ENCODE data around the gene CLDN16.

The CLDN16 gene

DNA sequence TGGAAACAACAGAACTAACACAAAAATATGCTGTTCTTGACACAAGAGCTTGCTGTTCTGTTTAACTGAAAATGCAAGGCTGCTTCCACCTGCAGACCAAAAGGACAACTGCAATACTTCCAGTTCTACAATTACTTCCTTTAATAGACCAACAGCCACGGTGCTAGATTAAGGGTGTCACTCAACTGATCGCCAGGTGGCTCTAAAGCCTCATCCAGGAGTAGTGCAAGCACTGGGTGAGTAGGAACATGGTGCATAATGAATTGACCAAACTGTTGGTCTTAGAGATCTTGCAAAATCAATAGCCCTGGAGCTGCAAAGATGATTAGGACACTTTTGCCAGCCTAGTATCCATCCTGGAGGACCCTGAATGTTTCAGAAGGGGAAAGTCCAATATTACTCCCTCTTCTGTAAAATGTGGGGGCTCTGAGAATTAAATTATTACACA lies 3.6 kb upstream of the CLDN16 start:
- Histone ChIP-seq H3K4me3 (ENCODE audit: low read length) (no peak overlapping the region), H3K4me1 (ENCODE audit: control insufficient read depth, insufficient read depth, low read length) (no peaks in the 10 kb centered on the region), H3K27me3 (ENCODE audit: control insufficient read depth, insufficient read depth, low read length) (no peaks in the 10 kb centered on the region), H3K9ac (ENCODE audit: low read length) (no peak overlapping the region), H3K36me3 (ENCODE audit: control insufficient read depth, insufficient read depth, low read length) (no peaks in the 10 kb centered on the region), H3K27ac (ENCODE audit: low read depth, low read length) (no peak overlapping the region)

DNA sequence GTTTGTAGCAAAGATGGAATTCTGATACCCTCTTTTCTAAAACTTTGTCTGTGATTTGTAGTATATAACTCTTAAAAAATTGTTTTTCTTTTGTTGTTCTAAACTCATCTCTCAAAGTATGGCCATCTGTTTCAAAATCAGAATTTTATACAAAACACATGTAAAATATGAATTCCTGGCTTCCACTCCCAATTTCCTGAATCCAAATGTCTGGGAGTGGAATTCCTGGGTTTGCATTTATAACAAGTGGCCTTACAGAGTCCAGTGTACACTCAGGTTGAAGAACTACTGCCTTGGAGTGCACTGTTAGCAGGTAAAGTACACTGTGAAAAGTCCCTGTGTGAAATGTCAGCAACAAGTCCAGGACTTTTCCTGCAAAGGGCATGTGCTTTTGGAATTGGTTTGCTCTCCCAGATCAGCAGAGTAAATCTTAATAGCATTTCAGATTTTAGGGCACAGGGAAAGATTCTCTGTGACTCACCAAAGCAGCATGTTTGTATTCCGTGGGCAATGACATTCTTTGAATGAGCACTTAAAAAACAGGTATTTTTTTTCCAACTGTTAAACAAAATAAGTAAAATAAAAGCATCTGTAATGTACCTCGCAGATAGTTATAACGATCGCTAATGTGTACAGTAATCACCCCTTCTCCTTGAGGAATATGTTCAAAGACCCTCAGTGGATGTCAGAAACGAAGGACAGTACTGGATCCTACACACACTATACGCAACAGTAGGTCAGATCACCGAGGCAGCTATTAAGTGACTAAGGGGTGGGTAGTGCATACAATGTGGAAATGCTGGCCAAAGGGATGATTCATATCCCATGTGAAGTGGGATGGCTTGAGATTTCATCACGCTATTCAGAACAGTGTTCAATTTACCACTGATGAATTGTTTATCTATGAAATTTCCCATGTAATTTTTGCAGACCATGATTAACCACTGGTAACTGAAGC lies 2.0 kb upstream of the CLDN16 start:
- no peaks in the 10 kb centered on the region for H3K36me3 ChIP-seq (ENCODE audit: control insufficient read depth, insufficient read depth, low read length)
- no peaks in the 10 kb centered on the region for H3K27me3 ChIP-seq (ENCODE audit: control insufficient read depth, insufficient read depth, low read length)
- H3K4me3 ChIP-seq (ENCODE audit: low read length) = no peak overlapping the region
- H3K27ac ChIP-seq (ENCODE audit: low read depth, low read length) = no peak overlapping the region
- no peak overlapping the region for H3K9ac ChIP-seq (ENCODE audit: low read length)
- no peaks in the 10 kb centered on the region for H3K4me1 ChIP-seq (ENCODE audit: control insufficient read depth, insufficient read depth, low read length)

DNA sequence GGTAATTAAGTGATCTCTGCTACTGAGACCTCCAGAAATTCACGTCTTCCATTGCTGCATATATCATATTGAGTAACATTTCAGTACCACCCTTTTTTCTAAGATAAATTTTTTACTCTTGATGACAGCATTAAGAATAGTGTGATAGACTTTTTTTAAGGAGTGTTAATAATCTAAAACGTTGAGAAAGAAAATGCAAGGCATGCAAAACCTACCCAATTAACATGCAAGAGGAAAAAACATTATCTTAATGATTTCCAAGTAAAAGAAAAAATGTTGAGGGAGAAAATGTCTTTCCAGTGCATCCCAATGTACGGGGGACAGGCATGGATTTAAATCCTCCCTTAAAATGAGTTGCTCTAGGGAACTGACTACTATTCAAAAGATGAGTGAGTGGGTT lies 740 bp downstream of the CLDN16 start:
- no peaks in the 10 kb centered on the region for H3K36me3 ChIP-seq (ENCODE audit: control insufficient read depth, insufficient read depth, low read length)
- H3K4me3 ChIP-seq (ENCODE audit: low read length) = no peak overlapping the region
- H3K9ac ChIP-seq (ENCODE audit: low read length) = no peak overlapping the region
- H3K27me3 ChIP-seq (ENCODE audit: control insufficient read depth, insufficient read depth, low read length) = no peaks in the 10 kb centered on the region
- H3K4me1 ChIP-seq (ENCODE audit: control insufficient read depth, insufficient read depth, low read length) = no peaks in the 10 kb centered on the region
- no peak overlapping the region for H3K27ac ChIP-seq (ENCODE audit: low read depth, low read length)

DNA sequence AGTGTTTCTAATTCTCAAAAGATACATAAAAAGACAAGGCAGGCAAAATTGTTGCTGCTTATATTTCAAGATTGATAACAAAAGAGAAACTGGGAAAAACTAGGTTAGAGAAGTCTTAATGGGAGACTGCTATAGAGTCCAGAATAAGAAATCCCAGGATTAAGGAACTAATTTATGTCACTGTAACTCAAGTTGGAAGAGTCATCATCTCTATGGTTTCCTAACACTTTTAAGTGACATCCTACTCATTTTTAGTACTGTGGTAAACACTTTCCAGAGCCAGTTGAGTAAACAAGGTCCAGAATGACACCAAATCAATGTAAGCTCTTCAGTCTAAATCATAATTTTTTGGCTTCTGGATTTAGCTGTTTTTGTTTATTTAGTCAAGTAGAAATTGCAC lies 8.0 kb downstream of the CLDN16 start:
- Histone ChIP-seq H3K27ac (ENCODE audit: low read depth, low read length) (no peak overlapping the region), H3K36me3 (ENCODE audit: control insufficient read depth, insufficient read depth, low read length) (no peaks in the 10 kb centered on the region), H3K27me3 (ENCODE audit: control insufficient read depth, insufficient read depth, low read length) (no peaks in the 10 kb centered on the region), H3K9ac (ENCODE audit: low read length) (no peak overlapping the region), H3K4me3 (ENCODE audit: low read length) (no peak overlapping the region), H3K4me1 (ENCODE audit: control insufficient read depth, insufficient read depth, low read length) (no peaks in the 10 kb centered on the region)

DNA sequence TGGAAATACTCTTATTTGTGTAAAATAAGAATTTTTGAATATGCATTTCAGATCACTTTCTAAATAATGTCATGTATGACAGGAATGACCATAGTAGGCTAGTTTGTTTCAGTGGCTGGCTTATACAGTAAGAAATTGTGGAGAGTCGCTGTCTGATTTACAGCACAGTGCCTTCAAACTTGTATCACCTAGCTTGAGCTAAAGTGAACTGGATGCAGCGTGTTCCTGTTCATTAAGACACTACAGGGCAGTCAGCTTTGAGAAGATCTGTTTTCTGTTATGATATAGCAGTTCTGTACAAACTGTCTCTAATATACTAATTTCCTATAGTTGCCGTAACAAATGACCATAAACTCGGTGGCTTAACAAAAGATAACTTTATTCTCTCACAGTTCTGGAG lies 9.9 kb downstream of the CLDN16 start:
- Histone ChIP-seq H3K27me3 (ENCODE audit: control insufficient read depth, insufficient read depth, low read length) (no peaks in the 10 kb centered on the region), H3K9ac (ENCODE audit: low read length) (no peak overlapping the region), H3K27ac (ENCODE audit: low read depth, low read length) (no peak overlapping the region), H3K4me1 (ENCODE audit: control insufficient read depth, insufficient read depth, low read length) (no peaks in the 10 kb centered on the region), H3K36me3 (ENCODE audit: control insufficient read depth, insufficient read depth, low read length) (no peaks in the 10 kb centered on the region), H3K4me3 (ENCODE audit: low read length) (no peak overlapping the region)

DNA sequence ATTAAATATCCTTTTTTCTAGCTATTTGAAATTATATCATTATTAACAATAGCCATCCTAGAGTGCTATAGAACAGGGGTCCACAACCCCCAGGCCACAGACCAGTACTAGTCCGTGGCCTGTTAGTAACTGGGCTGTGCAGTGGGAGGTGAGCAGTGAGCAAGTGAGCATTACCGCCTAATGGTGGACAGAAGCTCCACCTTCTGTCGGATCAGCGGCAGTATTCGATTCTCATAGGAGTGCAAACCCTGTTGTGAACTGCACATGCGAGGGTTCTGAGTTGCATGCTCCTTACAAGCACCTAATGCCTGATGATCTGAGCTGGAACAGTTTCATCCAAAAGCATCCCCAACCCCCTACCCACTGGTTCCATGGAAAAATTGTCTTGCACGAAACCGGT lies 11.7 kb downstream of the CLDN16 start:
- Histone ChIP-seq H3K27ac (ENCODE audit: low read depth, low read length) (no peak overlapping the region), H3K27me3 (ENCODE audit: control insufficient read depth, insufficient read depth, low read length) (no peaks in the 10 kb centered on the region), H3K4me3 (ENCODE audit: low read length) (no peak overlapping the region), H3K4me1 (ENCODE audit: control insufficient read depth, insufficient read depth, low read length) (no peaks in the 10 kb centered on the region), H3K9ac (ENCODE audit: low read length) (no peak overlapping the region), H3K36me3 (ENCODE audit: control insufficient read depth, insufficient read depth, low read length) (no peaks in the 10 kb centered on the region)

DNA sequence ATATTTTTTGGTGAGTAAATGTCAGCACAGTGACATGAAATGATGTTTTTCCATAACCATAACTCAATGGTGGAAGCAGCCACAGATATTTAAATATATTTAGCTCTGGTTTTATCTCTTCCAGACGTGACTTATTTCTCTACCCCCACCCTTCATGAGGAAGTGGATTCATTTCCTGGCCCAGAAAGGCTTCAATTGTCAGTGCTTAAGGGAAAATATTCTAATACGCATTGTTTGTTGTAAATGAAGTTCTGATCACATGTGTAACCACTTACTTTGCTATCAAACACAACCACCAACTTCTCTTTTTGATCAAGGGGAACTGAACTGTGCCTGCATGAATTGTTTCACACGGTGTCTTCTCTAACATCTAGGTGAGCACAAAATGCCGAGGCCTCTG lies 14.0 kb downstream of the CLDN16 start:
- Histone ChIP-seq H3K9ac (ENCODE audit: low read length) (no peak overlapping the region), H3K27ac (ENCODE audit: low read depth, low read length) (no peak overlapping the region), H3K4me3 (ENCODE audit: low read length) (no peak overlapping the region), H3K36me3 (ENCODE audit: control insufficient read depth, insufficient read depth, low read length) (no peaks in the 10 kb centered on the region), H3K27me3 (ENCODE audit: control insufficient read depth, insufficient read depth, low read length) (no peaks in the 10 kb centered on the region), H3K4me1 (ENCODE audit: control insufficient read depth, insufficient read depth, low read length) (no peaks in the 10 kb centered on the region)

DNA sequence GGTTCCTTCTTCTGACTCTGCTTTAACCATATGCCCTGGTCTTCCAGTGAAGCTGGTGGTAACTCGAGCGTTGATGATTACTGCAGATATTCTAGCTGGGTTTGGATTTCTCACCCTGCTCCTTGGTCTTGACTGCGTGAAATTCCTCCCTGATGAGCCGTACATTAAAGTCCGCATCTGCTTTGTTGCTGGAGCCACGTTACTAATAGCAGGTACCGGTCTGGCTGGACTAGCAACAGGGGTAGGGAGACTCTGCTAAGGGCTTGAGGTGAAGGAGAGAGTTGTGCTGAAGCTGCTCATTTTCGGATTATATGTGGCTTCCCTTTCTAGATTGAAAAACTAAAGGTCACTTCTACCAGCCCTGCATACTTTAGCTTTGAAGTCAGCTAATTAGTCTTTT lies 16.8 kb downstream of the CLDN16 start:
- Histone ChIP-seq H3K27ac (ENCODE audit: low read depth, low read length) (no peak overlapping the region), H3K4me3 (ENCODE audit: low read length) (no peak overlapping the region), H3K4me1 (ENCODE audit: control insufficient read depth, insufficient read depth, low read length) (no peaks in the 10 kb centered on the region), H3K27me3 (ENCODE audit: control insufficient read depth, insufficient read depth, low read length) (no peaks in the 10 kb centered on the region), H3K9ac (ENCODE audit: low read length) (no peak overlapping the region), H3K36me3 (ENCODE audit: control insufficient read depth, insufficient read depth, low read length) (no peaks in the 10 kb centered on the region)

DNA sequence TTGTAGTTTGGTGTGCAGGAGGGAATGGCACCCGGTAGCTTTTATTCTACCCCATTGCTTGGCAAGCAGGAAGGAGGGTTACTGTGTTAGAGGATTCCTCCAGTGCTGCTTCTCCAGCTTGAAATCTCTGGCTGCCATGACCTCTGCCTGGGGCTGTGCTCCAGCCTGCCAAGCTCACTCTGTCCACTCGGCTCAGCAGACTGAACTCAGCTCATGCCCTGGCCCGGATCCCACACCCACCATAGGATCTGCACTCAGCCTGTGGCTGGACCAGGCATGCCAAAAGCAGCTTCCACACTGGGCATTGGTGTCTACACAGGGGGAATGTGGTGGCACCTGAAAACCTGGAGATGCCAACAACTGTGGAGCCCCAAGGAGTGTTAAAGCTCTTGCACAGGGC lies 26.3 kb downstream of the CLDN16 start:
- Histone ChIP-seq H3K36me3 (ENCODE audit: control insufficient read depth, insufficient read depth, low read length) (no peaks in the 10 kb centered on the region), H3K27ac (ENCODE audit: low read depth, low read length) (no peak overlapping the region), H3K27me3 (ENCODE audit: control insufficient read depth, insufficient read depth, low read length) (no peaks in the 10 kb centered on the region), H3K4me3 (ENCODE audit: low read length) (no peak overlapping the region), H3K4me1 (ENCODE audit: control insufficient read depth, insufficient read depth, low read length) (no peaks in the 10 kb centered on the region), H3K9ac (ENCODE audit: low read length) (no peak overlapping the region)

DNA sequence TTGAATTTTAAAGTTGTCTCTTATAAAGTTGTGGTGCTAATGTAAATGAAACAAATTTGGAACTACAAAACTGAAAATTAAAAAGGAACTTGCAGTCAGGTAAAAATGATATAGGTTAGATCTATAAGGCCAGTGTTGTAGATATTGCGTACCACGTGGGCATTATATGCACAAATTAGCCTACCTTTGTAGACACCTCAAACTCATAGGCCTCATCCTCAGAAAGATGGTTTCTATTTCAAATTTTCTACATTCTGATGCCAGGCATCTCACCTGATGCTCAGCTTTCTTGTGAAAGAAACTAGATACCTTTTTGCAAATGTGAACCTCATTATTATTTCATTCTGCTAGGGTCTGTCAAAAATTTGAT lies 36.1 kb downstream of the CLDN16 start:
- Histone ChIP-seq H3K9ac (ENCODE audit: low read length) (no peak overlapping the region), H3K36me3 (ENCODE audit: control insufficient read depth, insufficient read depth, low read length) (no peaks in the 10 kb centered on the region), H3K4me3 (ENCODE audit: low read length) (no peak overlapping the region), H3K27ac (ENCODE audit: low read depth, low read length) (no peak overlapping the region), H3K27me3 (ENCODE audit: control insufficient read depth, insufficient read depth, low read length) (no peaks in the 10 kb centered on the region), H3K4me1 (ENCODE audit: control insufficient read depth, insufficient read depth, low read length) (no peaks in the 10 kb centered on the region)

DNA sequence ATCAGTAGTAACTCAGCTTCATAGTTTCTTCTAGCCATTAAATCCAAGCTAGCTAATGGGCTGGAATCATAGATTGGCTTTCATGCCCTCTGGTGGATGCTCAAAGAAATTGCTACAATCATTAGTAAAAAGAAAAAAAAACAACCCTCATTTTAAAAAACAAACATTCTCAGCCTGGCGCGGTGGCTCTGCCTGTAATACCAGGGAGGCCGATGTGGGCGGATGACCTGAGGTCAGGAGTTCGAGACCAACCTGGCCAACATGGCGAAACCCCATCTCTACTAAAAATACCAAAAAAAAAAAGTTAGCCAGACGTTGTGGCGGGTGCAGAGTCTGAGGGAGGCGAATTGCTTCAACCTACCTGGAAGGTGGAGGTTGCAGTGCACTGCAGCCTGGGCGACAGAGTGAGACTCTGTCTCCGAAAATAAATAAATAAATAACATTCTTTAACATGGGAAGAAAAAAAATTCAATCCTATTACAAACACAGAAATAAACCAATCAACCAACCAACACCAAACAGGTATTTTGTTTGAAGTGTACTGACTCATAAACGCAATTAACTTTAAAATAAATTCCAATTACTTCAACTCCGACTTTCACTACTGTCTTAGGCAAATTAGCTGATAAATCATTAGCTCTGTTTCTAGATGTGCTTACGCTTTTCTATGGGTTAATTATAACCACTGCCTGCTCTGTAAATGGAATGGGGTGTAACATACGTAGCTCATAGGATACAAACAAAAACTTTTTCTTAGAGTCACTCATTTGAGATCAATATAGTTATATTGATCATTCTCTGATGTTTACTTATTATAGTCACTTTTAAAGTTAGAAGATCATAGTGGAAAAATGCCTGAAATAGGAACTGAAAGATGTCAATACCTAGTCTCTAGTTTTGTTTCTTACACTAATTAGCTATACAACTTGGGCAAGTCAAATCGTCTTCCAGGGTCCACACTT lies 36.8 kb downstream of the CLDN16 start:
- Histone ChIP-seq H3K9ac (ENCODE audit: low read length) (no peak overlapping the region), H3K27ac (ENCODE audit: low read depth, low read length) (no peak overlapping the region), H3K4me1 (ENCODE audit: control insufficient read depth, insufficient read depth, low read length) (no peaks in the 10 kb centered on the region), H3K36me3 (ENCODE audit: control insufficient read depth, insufficient read depth, low read length) (no peaks in the 10 kb centered on the region), H3K27me3 (ENCODE audit: control insufficient read depth, insufficient read depth, low read length) (no peaks in the 10 kb centered on the region), H3K4me3 (ENCODE audit: low read length) (no peak overlapping the region)

DNA sequence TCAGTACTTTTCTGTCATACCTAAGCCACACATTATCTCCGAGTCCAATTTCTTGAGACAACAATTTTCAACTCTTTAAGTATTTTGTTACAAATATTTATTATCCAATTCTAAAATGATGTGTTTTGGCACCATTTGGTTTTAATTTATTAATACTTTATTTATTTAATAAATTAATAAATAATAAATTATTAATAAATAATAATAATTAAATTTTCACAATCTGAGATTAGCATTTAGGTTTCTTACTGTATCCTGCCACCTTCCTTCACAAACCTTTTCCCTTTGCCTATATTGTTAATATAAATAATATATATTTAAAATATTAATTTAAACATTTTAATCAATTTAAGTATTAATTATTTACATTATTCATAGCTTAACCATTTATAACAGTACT lies 37.9 kb downstream of the CLDN16 start:
- no peak overlapping the region for H3K27ac ChIP-seq (ENCODE audit: low read depth, low read length)
- H3K4me1 ChIP-seq (ENCODE audit: control insufficient read depth, insufficient read depth, low read length) = no peaks in the 10 kb centered on the region

More for the DNA sequence above, 37.9 kb downstream of the CLDN16 start:
- no peak overlapping the region for H3K4me3 ChIP-seq (ENCODE audit: low read length)
- H3K36me3 ChIP-seq (ENCODE audit: control insufficient read depth, insufficient read depth, low read length) = no peaks in the 10 kb centered on the region
- H3K9ac ChIP-seq (ENCODE audit: low read length) = no peak overlapping the region
- H3K27me3 ChIP-seq (ENCODE audit: control insufficient read depth, insufficient read depth, low read length) = no peaks in the 10 kb centered on the region
